Measurements from ENCODE around the gene ZNF689.
"Not testable (repeated sequence)": the region's sequence is repeated elsewhere in the genome, so short reads cannot be mapped to it uniquely, and the experiment has no call there.

ZNF689 gene

DNA sequence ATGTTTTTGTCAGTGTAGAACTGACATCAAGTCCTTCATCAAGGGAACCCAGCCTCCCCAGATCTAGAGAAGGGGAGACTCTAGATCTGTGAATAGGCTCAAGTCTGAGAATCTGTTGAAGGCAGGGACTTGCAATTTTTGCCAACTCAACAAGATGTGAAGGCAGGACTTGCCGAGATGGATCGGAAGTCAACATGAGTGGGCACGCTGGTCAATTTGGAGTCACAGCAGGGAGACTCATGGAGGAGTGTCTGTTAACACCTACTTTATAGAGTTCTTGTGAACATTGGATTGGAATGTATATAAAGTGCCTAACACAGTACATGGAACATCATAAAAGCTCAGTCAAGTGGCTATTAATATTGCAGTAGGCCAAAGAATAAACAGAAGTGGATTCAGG lies 10.0 kb downstream of the ZNF689 start:
- no peak for DNase-seq (ENCODE audit: low spot score)

GRCh38 chr16:30592871-30593270 lies 17.3 kb downstream of the ZNF689 start:
- no peak for DNase-seq (ENCODE audit: low spot score)

DNA sequence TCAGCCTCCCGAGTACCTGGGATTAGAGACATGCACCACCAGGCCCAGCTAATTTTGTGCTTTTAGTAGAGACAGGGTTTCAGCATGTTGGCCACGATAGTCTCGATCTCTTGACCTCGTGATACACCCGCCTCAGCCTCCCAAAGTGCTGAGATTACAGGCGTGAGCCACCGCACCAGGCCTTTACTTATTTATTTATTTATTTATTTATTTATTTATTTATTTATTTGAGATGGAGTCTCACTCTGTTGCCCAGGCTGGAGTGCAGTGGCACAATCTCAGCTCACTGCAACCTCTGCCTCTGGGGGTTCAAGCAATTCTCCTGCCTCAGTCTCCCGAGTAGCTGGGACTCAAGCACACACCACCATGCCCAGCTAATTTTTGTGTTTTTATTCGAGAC lies 19.3 kb downstream of the ZNF689 start:
- not testable (repeated sequence) for DNase-seq (ENCODE audit: low spot score)

GRCh38 chr16:30589582-30589981 lies 20.6 kb downstream of the ZNF689 start:
- not testable (repeated sequence) for DNase-seq (ENCODE audit: low spot score)

DNA sequence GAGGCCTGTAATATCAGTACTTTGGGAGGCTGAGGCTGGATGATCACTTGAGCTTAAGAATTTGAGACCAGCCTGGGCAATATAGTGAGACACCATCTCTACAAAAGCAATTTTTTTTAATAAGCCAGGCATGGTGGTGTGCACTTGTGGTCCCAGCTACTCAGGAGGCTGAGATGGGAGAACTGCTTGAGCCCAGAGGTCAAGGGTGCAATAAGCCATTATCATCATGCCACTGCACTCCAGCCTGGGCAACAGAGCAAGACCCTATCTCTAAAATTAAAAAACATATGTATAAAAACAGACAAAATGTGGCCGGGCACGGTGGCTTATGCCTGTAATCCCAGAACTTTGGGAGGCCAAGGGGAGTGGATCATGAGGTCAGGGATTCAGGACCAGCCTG lies 21.5 kb downstream of the ZNF689 start:
- no peak for DNase-seq (ENCODE audit: low spot score)

DNA sequence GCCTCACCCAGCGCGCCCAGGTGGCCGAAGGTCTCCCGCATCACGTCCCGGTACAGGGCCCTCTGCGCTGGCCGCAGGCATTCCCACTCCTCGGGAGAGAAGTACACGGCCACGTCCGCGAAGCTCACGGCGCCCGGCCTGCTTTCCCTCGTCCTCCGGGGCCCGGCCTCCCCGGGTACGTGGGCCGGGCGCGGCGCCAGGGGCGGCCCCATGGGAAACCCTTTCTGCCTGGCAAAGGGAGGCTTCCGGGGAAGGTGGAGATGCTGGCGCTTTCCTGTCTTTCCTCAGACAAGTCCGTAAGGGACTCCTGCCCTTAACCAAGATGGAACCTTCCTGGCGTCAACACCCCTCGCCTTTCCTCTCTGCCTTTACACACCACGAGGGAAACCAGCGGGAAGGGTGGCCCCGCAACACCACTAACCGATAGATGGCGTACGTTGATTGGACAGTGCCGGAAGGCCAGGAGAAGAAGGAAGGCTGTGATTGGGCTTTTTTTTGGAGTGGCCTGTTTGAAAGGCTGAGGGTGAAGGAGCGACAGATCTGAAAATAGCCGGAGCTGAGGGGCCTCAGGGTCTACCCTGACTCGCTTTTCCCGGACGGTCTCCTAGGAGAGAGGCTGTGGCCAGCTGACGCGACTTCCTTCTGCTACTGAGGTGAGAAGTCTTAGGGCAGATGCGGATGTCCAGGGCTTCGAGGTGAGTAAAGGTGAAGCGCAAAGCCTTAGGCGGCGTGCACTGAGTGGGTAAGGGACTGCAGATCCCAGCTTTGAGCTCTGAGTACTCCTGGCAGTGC lies 24.6 kb downstream of the ZNF689 start, which contains the start of gene ZNF785:
Gene ZNF785, minus strand, starts transcription at position 298 of the 792 bp plus-strand sequence. Its CDS starts 86 bp downstream, at position 212.
- DNase-seq (ENCODE audit: low spot score) = peak; percentile 95

- DNase-seq (ENCODE audit: low spot score) = no peak
These were observed 25.2 kb downstream of the ZNF689 start for GRCh38 chr16:30585022-30585399.

- DNase-seq (ENCODE audit: low spot score) = no peak
These were observed 27.4 kb downstream of the ZNF689 start for GRCh38 chr16:30582611-30583340.

DNA sequence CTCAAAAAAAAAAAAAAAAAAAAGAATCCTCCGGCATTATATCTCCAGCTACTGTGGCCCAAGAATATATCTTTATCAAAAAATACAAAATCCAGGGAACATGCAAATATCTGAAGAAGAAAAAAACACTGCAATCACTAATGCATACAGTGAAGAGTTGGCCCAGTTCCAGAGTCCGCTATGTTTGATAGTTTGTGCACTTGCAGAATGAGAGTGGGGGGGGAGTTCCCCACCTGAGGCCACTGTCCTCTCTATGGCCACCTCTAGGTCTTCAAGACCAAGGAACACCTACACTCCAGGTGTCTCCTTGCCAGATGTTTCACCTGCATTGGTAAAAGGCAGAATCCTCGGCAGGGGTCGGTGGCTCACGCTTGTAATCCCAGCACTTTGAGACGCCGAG lies 28.7 kb downstream of the ZNF689 start:
- no peak for DNase-seq (ENCODE audit: low spot score)

- DNase-seq (ENCODE audit: low spot score) = no peak
These were observed 35.5 kb downstream of the ZNF689 start for GRCh38 chr16:30574678-30575077.

DNA sequence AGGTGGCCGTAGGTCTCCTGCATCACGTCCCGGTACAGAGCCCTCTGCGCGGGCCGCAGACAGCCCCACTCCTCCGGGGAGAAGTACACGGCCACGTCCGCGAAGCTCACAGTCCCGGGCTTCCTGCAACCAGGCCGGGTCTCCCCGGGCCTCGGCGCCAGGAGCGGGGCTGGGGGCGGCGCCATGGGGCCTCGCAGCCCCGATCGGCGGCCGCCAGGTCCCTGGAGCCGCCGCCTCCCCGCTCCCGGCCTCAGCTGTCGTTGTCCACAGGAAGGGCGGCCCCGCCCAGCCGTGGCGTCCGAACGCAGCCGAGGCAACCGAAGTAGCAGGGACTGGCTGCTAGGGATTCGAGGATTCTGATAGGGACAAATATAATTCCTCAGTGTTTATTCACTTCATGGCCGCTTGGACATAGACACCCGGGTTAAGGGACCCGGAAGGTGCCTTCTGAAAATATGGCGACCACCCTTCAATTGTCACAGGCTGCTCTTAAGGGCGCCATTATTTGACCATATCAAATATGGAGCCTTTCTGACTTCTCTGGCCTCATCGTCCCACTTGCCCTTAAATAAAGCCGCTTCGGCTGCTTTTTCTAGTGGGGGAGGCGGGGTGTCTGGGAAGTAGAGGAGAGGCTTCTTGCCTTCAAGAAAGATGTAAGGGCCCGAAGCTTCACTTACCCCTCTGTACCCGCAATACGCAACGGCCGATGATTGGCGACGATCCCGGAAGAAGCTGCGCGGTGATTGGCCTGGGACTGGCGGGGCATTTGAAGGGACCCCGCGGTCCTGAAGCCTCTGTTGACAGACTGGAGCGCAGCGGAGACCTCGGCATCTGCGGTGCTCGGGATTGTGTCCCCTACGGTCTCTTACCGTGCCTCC lies 38.5 kb downstream of the ZNF689 start, which contains the start of gene ZNF688:
Gene ZNF688, minus strand, starts transcription at position 270 of the 878 bp plus-strand sequence. Its CDS starts 85 bp downstream, at position 185.
- DNase-seq (ENCODE audit: low spot score) = peak; percentile 87

DNA sequence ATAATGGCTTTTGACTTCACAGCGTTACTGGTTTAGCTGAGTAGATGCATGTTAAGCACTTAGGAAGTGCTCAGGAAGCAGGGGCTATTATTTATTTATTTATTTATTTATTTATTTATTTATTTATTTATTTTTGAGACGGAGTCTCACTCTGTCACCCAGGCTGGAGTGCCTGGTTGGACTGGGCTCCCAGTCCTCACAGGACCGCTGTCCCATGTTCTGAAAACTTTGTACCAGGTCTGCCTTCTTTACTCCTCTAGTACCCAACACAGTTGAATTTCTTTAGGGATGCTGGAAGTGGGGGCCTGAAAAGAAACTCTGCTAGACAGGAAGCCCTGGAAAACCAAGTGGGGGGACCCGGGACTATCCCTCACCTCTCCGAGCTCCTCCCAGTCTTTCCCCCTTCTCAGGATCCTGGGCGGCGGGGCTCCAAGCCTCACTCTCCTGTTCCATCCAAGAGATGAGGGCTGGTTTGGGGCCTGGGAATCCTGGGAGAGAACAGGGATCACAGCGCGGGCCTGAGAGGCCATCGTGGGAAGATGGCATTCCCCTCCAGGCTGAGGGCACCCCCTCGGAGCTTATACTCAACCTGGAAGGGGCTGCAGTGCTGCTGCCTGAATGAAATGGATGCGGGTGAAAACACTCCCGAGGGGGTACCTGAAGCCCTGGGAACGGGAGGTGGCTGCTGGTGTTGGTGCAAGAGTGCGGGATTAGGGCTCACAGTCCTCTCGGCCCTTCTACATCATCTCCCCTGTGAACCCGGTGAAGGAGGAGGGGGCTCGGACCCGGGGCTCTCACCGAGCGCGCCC lies 39.3 kb downstream of the ZNF689 start:
- no peak for DNase-seq (ENCODE audit: low spot score)

- no peak for DNase-seq (ENCODE audit: low spot score)
These were observed 40.2 kb downstream of the ZNF689 start for GRCh38 chr16:30569746-30570635.

DNA sequence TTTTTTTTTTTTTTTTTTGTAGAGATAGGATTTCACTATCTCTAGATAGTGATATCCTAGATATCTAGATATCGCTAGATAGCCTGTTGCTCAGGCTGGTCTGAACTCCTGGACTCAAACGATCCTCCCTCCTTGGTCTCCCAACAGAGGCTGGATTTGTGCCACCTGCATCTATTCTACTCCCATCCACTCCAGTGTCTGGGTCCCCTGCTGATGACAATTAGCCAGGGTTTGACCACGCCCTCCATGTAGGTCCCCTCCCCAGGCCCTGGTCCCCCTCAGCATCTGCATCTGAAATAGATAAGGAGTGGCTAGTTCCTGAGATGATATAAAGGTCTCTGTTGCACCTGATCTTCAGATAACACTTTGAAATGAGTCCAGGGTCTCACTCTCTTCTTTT lies 40.9 kb downstream of the ZNF689 start:
- DNase-seq (ENCODE audit: low spot score) = no peak

GRCh38 chr16:30567991-30568638 lies 42.1 kb downstream of the ZNF689 start:
- DNase-seq (ENCODE audit: low spot score) = no peak

- DNase-seq (ENCODE audit: low spot score) = no peak
These were observed 42.8 kb downstream of the ZNF689 start for GRCh38 chr16:30567160-30567990.

- no peak for DNase-seq (ENCODE audit: low spot score)
These were observed 43.7 kb downstream of the ZNF689 start for GRCh38 chr16:30566531-30566930.

- no peak for DNase-seq (ENCODE audit: low spot score)
These were observed 44.2 kb downstream of the ZNF689 start for GRCh38 chr16:30565984-30566383.

DNA sequence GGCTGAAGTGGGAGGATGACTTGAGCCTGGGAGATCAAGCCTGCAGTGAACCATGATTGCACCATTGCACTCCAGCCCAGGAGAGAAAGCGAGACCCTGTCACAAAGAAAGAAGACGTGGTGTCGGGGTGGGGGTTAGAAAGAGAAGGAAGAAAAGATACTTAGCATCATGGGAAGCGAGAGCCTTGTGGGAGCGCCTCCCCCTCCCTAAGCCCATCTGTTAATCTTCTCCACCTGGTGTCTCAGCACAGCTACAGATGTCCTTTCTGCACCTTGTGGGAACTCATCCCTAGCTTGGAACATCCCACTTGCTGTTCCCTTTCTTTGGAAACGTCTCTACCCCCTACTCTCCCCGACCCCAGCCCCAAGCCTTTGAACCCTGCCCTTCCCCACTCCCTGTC lies 44.7 kb downstream of the ZNF689 start:
- DNase-seq (ENCODE audit: low spot score) = no peak

All from hematopoietic multipotent progenitor cell treated with erythropoietin and hydrocortisone succinate and interleukin-3 and kit ligand, for 17 days (in vitro differentiated cells).